ENCODE results near the gene NPAS3.

GRCh38 chr14:33042591-33042990, 103.9 kb downstream of the NPAS3 start:
- TF ChIP-seq, protein P1, sequence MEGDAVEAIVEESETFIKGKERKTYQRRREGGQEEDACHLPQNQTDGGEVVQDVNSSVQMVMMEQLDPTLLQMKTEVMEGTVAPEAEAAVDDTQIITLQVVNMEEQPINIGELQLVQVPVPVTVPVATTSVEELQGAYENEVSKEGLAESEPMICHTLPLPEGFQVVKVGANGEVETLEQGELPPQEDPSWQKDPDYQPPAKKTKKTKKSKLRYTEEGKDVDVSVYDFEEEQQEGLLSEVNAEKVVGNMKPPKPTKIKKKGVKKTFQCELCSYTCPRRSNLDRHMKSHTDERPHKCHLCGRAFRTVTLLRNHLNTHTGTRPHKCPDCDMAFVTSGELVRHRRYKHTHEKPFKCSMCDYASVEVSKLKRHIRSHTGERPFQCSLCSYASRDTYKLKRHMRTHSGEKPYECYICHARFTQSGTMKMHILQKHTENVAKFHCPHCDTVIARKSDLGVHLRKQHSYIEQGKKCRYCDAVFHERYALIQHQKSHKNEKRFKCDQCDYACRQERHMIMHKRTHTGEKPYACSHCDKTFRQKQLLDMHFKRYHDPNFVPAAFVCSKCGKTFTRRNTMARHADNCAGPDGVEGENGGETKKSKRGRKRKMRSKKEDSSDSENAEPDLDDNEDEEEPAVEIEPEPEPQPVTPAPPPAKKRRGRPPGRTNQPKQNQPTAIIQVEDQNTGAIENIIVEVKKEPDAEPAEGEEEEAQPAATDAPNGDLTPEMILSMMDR (conservative IDR thresholded peaks at IDR 0.05 in 1 of 2, IDR thresholded peaks at IDR 0.05 in 1 of 2; ENCODE audit: low read depth in 1 of 2, low read length in 2 of 2) = no peak
- TF ChIP-seq EZH2 (IDR thresholded peaks at IDR 0.05; ENCODE audit: low read length, missing control alignments) = no peak
